GM21526 (cell line): ENCODE measurements around the gene KCNJ13.
"Not testable (repeated sequence)": the region's sequence is repeated elsewhere in the genome, so short reads cannot be mapped to it uniquely, and the experiment has no call there.

Experiments
- ATAC-seq: cut with Tn5 transposase; IDR thresholded peaks from one replicate; pipeline ENCODE4 v1.9.1; 2021; ENCODE audit warnings: moderate library complexity; ENCODE audit not compliant: unreplicated experiment, low FRiP score

The KCNJ13 gene

DNA sequence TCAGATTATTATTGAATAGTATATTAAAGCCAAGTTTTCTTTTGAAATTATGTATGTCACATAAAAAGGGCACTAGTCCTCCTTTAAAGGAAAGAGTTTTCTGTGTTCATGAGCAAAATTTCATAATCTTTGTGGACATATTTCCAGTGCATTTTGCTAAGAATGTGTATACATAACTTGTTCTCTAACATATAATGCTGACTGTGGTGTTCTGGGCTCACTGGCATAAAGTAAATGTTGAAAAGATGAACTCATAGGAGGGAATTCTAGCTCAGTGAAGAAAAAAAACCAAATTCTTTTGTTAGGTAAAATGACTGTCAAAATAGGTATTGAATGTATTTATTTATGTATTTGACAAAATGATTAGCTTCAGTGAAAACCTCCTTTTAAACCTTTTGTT is 6.2 kb downstream of the KCNJ13 start:
- no peak for ATAC-seq

- no peak for ATAC-seq
These were observed 8.5 kb downstream of the KCNJ13 start for GRCh38 chr2:232767866-232768265.

GRCh38 chr2:232761301-232761907 is 15.0 kb downstream of the KCNJ13 start:
- no peak for ATAC-seq

GRCh38 chr2:232757905-232758304 is 18.5 kb downstream of the KCNJ13 start:
- no peak for ATAC-seq

GRCh38 chr2:232750135-232750671 is 26.2 kb downstream of the KCNJ13 start:
- ATAC-seq = no peak

- ATAC-seq = no peak
These were observed 27.0 kb downstream of the KCNJ13 start for GRCh38 chr2:232749331-232749730.

GRCh38 chr2:232748038-232748437 is 28.3 kb downstream of the KCNJ13 start:
- ATAC-seq = no peak

- ATAC-seq = no peak
These were observed 31.4 kb downstream of the KCNJ13 start for GRCh38 chr2:232744963-232745362.

DNA sequence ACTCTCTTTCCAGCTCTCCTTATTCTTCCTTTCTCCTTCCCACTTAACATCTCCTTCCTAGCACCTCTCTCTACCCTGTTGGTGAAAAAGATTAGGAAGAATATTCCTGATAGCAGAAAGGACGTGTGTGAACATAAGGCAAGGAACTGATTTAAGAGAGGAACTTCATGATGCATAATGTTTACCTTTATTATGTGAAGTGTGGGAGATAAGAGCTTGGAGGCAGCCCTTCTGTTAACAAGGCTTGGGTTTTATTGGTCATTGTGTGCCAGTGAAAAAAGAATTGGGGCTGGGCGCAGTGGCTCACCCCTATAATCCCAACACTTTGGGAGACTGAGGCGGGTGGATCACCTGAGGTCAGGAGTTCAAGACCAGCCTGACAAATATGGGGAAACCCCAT is 34.4 kb downstream of the KCNJ13 start:
- no peak for ATAC-seq

DNA sequence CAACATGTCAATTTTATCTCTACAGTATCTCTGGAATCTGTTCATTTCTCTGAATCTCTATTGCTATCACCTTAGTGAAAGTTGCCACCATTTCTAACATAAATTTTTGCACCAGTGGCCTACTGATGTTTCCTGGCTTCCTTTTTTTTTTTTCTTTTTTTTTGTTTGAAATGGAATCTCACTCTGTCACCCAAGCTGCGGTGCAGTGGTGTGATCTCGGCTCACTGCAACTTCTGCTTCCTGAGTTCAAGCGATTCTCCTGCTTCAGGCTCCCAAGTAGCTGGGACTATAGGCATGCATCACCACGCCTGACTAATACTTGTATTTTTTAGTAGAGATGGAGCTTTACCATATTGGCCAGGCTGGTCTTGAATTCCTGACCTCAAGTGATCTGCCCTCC is 35.1 kb downstream of the KCNJ13 start:
- ATAC-seq = no peak

- ATAC-seq = no peak
These were observed 44.9 kb downstream of the KCNJ13 start for GRCh38 chr2:232731470-232731869.

GRCh38 chr2:232728785-232729184 is 47.6 kb downstream of the KCNJ13 start:
- no peak for ATAC-seq

DNA sequence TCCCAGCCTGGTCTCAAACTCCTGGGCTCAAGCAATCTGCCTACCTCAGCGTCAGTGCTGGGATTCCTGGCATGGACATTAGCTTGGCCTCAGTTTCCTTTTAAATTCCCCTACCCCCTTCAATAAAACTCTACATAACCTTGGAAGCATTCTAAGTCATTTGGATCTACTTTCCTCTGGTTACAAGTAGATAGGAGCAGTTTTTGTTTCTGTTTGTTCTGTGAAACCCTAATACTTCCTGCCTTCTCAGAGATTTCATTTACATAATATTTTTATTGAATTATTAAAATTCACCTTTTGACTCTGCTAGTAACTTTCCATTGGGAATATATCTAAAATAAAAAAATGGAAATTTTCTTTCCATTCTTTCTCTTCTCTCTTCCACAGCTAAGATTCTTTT is 53.3 kb downstream of the KCNJ13 start:
- no peak for ATAC-seq

DNA sequence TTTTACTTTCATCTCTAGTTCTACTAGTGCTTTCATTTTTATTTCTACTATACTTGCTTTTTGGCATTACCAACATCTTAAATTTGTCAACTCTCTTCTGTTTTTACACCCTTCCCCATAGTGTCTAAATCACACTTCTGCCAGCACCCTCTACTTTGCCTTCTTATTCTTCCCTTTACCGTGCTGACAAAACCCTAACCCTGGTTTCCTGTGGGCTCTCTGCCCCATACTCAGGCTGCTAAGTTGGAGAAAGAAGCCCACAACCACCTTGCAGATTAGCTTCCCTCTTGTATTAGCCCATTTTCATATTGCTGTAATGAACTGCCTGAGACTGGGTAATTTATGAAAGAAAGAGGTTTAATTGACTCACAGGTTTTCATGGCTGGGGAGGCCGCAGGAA is 54.5 kb downstream of the KCNJ13 start:
- no peak for ATAC-seq

- no peak for ATAC-seq
These were observed 55.1 kb downstream of the KCNJ13 start for GRCh38 chr2:232721261-232721660.

- not testable (repeated sequence) for ATAC-seq
These were observed 56.3 kb downstream of the KCNJ13 start for GRCh38 chr2:232720056-232720455.
